CD8-positive, alpha-beta memory T cell (primary cell): Measurements from ENCODE around the gene NUP205. TPM values are rescaled to one million over a fixed set of nuclear protein-coding genes. Genes with fewer than 3 reads are reported as not detected.

Experiments used
- CTCF ChIA-PET: fragments of 350-600 bp; sonication (Branson Sonifier 250); formaldehyde crosslinking; loops from one replicate; lab custom pipeline; 2021; ENCODE audit warnings: antibody characterized with exemption; lab: Charles Lee
- POLR2A ChIA-PET: fragments of 350-600 bp; sonication (Branson Sonifier 250); formaldehyde crosslinking; loops from one replicate; lab custom pipeline; 2021; ENCODE audit warnings: antibody characterized with exemption; lab: Charles Lee
- DNase-seq, 5 donors: peaks; one replicate each; pipeline versions ENCODE4 v3.0.0 to v3.0.0-alpha.2; 2020 to 2022; ENCODE audit warnings: mixed read lengths in 1 of 5
- H3K27ac ChIP-seq: one replicate; pipeline ENCODE4 v1.7.0; 2013; ENCODE audit warnings: low read depth, mild to moderate bottlenecking, low read length, moderate library complexity
- H3K27me3 ChIP-seq: 2 replicates; pipeline ENCODE4 v1.7.0; 2013; ENCODE audit warnings: low read length, mild to moderate bottlenecking; ENCODE audit not compliant: insufficient read depth, poor library complexity, severe bottlenecking
- H3K36me3 ChIP-seq: 2 replicates; pipeline ENCODE4 v1.7.0; 2013; ENCODE audit warnings: mild to moderate bottlenecking, low read length, moderate library complexity; ENCODE audit not compliant: insufficient read depth
- H3K4me1 ChIP-seq: 2 replicates; pipeline ENCODE4 v1.7.0; 2013; ENCODE audit warnings: mild to moderate bottlenecking, low read length, moderate library complexity; ENCODE audit not compliant: insufficient read depth
- H3K4me3 ChIP-seq: 2 replicates; pipeline ENCODE4 v1.7.0; 2013; ENCODE audit warnings: mild to moderate bottlenecking, low read length
- H3K9me3 ChIP-seq: 2 replicates; pipeline ENCODE4 v1.7.0; 2013; ENCODE audit warnings: mild to moderate bottlenecking, low read length
- H3K27ac Mint-ChIP-seq, 8 donors: one replicate each; pipeline ENCODE4 v1.8.0; 2020 to 2021; ENCODE audit warnings: mixed read lengths in 8 of 8, mild to moderate bottlenecking in 6 of 8, inconsistent platforms in 3 of 8, moderate library complexity in 3 of 8
- H3K27me3 Mint-ChIP-seq, 2 donors: one replicate each; pipeline ENCODE4 v1.8.0; 2020 to 2021; ENCODE audit warnings: mixed read lengths in 2 of 2, mild to moderate bottlenecking in 1 of 2, moderate library complexity in 1 of 2
- H3K36me3 Mint-ChIP-seq, 3 donors: one replicate each; pipeline ENCODE4 v1.8.0; 2020 to 2021; ENCODE audit warnings: mixed read lengths in 3 of 3, inconsistent platforms in 1 of 3, mild to moderate bottlenecking in 1 of 3
- H3K4me1 Mint-ChIP-seq, 3 donors: one replicate each; pipeline ENCODE4 v1.8.0; 2020 to 2021; ENCODE audit warnings: mixed read lengths in 3 of 3, inconsistent platforms in 1 of 3, mild to moderate bottlenecking in 1 of 3
- H3K4me3 Mint-ChIP-seq, 7 donors: one replicate each; pipeline ENCODE4 v1.8.0; 2020 to 2021; ENCODE audit warnings: mixed read lengths in 7 of 7, mild to moderate bottlenecking in 6 of 7, moderate library complexity in 4 of 7, inconsistent platforms in 2 of 7
- H3K9me3 Mint-ChIP-seq, 5 donors: one replicate each; pipeline ENCODE4 v1.8.0; 2020 to 2022; ENCODE audit warnings: mixed read lengths in 5 of 5, mild to moderate bottlenecking in 3 of 5, moderate library complexity in 2 of 5, inconsistent platforms in 1 of 5
- polyA plus RNA-seq: library from polyadenylated mRNA; unstranded; fragments of 300-500 nt; fragmentation: Illumina TruSeq; gene quantifications from one replicate; pipeline ENCODE4 v1.2.3, GENCODE V29; 2021
- total RNA-seq, 2 experiments: library from RNA; stranded (reverse); gene quantifications; one replicate each; pipeline ENCODE4 v1.2.3, GENCODE V29; 2021

NUP205 gene
- total and polyA plus RNA-seq, 3 experiments from 2014 or later: 23.9 to 134 (median 123) TPM

- Mint-ChIP-seq H3K27me3 (no peaks in the 10 kb centered on the region), H3K4me1 (no peaks in the 10 kb centered on the region), H3K36me3 (peaks cover 10 to 26% (median 14%) of the 10 kb centered on the region in 3 donors), H3K4me3 (no peak overlapping the region), H3K27ac (peak overlapping the region in 1 of 8 donors; percentile 36), H3K9me3 (no peaks in the 10 kb centered on the region)
- Histone ChIP-seq H3K4me3 (no peak overlapping the region), H3K27me3 (no peaks in the 10 kb centered on the region), H3K27ac (no peak overlapping the region), H3K9me3 (no peaks in the 10 kb centered on the region), H3K36me3 (no peaks in the 10 kb centered on the region), H3K4me1 (no peaks in the 10 kb centered on the region)
- no peak for DNase-seq
- ChIA-PET POLR2A (no interaction called here), CTCF (no interaction called here)
These were observed 135.8 kb downstream of the NUP205 start for GRCh38 chr7:135693558-135693957.

- H3K9me3 Mint-ChIP-seq: no peaks in the 10 kb centered on the region
- H3K4me1 Mint-ChIP-seq: no peaks in the 10 kb centered on the region
- H3K27ac Mint-ChIP-seq: no peak overlapping the region
- no peak overlapping the region for H3K4me3 Mint-ChIP-seq
- Histone ChIP-seq H3K27me3 (no peaks in the 10 kb centered on the region), H3K9me3 (no peaks in the 10 kb centered on the region), H3K36me3 (no peaks in the 10 kb centered on the region), H3K4me1 (no peaks in the 10 kb centered on the region), H3K4me3 (no peak overlapping the region), H3K27ac (no peak overlapping the region)
- ChIA-PET CTCF (no interaction called here), POLR2A (no interaction called here)
- H3K27me3 Mint-ChIP-seq: no peaks in the 10 kb centered on the region
- DNase-seq: no peak
- H3K36me3 Mint-ChIP-seq: peaks cover 4 to 8% (median 5%) of the 10 kb centered on the region in 3 donors
These were observed 139.7 kb downstream of the NUP205 start for GRCh38 chr7:135697276-135698049.

Other genes starting within 250 kb of the NUP205 start
- 10 to 100 TPM; 21.5 to 21.8 TPM for gene CNOT4, start 47.8 kb upstream of the NUP205 start, total RNA-seq
- gene CNOT4, start 47.8 kb upstream of the NUP205 start, polyA plus RNA-seq: 19.3 TPM
- gene STMP1, start 104.6 kb downstream of the NUP205 start, total RNA-seq: 10 to 100 TPM; 25.7 to 26.1 TPM
- 54.2 TPM for gene STMP1, start 104.6 kb downstream of the NUP205 start, polyA plus RNA-seq
- not detected for gene SLC13A4, start 170.3 kb downstream of the NUP205 start, total RNA-seq
- not detected for gene SLC13A4, start 170.3 kb downstream of the NUP205 start, polyA plus RNA-seq
- gene FAM180A, start 190.9 kb downstream of the NUP205 start, total RNA-seq: not detected
- gene FAM180A, start 190.9 kb downstream of the NUP205 start, polyA plus RNA-seq: not detected